ENCODE data around the gene CDH4. TPM values are rescaled to one million over a fixed set of nuclear protein-coding genes. Genes with fewer than 3 reads are reported as not detected.

Gene CDH4
- total RNA-seq, 4 donors from 2014 or later: not detected

DNA sequence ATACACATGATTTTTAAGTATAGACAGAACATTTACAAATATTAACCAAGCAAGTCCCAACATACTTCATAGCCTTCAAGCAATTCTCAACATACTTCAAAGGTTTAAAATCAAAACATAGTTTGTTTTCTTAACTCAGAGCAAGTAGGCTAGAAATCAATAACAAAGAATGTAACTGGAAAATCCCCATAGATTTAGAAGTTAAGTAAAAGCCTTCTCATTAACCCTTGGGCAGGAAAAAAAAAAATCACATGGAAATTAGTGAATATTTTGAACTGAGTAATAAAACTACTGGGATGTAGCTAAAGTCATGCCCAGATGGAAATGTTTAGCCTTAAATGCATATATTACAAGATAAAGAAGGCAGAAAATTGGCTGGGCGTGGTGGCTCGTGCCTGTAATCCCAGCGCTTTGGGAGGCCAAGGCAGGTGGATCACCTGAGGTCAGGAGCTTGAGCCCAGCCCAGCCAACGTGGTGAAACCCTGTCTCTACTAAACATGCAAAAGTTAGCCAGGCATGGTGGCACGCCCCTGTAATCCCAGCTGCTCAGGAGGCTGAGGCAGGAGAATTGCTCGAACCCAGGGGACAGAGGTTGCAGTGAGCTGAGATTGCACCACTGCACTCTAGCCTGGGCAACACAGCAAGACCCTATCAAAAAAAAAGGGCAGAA lies 497.5 kb downstream of the CDH4 start:
- peaks cover 0 to 4% of the 10 kb centered on the region in 2 donors for H3K9me3 ChIP-seq
- intact Hi-C loops (cut with DNase I; ENCODE audit: low total_unique reads) (no loop called here), in situ Hi-C loops (cut with MboI; ENCODE audit: low pct_ligation_motif_present in 1 of 4, low pct_unique_long_range_greater_than_20kb in 1 of 4, low sequenced_read_pairs in 3 of 4) (no loop called here)
- no peaks in the 10 kb centered on the region for H3K27me3 ChIP-seq
- no peak for TF ChIP-seq POLR2AphosphoS5 (IDR thresholded peaks at IDR 0.05)
- TF ChIP-seq POLR2A (IDR thresholded peaks at IDR 0.05): no peak
- no peak for TF ChIP-seq EP300 (IDR thresholded peaks at IDR 0.05; ENCODE audit: low read depth)
- TF ChIP-seq, protein P1, sequence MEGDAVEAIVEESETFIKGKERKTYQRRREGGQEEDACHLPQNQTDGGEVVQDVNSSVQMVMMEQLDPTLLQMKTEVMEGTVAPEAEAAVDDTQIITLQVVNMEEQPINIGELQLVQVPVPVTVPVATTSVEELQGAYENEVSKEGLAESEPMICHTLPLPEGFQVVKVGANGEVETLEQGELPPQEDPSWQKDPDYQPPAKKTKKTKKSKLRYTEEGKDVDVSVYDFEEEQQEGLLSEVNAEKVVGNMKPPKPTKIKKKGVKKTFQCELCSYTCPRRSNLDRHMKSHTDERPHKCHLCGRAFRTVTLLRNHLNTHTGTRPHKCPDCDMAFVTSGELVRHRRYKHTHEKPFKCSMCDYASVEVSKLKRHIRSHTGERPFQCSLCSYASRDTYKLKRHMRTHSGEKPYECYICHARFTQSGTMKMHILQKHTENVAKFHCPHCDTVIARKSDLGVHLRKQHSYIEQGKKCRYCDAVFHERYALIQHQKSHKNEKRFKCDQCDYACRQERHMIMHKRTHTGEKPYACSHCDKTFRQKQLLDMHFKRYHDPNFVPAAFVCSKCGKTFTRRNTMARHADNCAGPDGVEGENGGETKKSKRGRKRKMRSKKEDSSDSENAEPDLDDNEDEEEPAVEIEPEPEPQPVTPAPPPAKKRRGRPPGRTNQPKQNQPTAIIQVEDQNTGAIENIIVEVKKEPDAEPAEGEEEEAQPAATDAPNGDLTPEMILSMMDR (IDR thresholded peaks at IDR 0.05): no peak
- no peak for DNase-seq
- 63 to 73% methylated on average over 5 to 6 of the region's 6 CpGs for WGBS, 2 donors (ENCODE audit: low coverage in 1 of 2)
- H3K27ac ChIP-seq: no peak overlapping the region
- no peaks in the 10 kb centered on the region for H3K36me3 ChIP-seq
- H3K4me3 ChIP-seq: no peak overlapping the region
- no peaks in the 10 kb centered on the region for H3K4me1 ChIP-seq

DNA sequence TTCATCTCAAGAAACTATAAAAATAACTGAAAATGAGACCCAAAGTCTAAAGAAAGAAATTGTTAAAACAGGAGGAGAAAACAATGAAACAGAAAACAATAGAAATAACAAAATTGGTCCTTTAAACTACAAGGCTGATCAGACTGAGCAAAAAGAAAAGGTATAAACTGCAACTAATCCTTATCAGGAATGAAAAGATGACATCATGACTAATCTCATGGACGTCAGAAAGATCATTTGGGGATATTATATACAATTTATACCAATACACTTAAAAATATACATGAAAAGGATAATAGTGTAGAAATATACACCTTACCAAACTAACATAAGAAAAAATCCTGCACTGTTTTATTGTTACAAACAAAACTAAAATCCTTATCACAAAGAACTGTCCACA lies 498.0 kb downstream of the CDH4 start:
- no peaks in the 10 kb centered on the region for H3K27me3 ChIP-seq
- H3K4me1 ChIP-seq: no peaks in the 10 kb centered on the region
- DNase-seq: no peak
- TF ChIP-seq, protein P1 (IDR thresholded peaks at IDR 0.05): no peak
- TF ChIP-seq EP300 (IDR thresholded peaks at IDR 0.05; ENCODE audit: low read depth) (no peak), POLR2A (IDR thresholded peaks at IDR 0.05) (no peak), POLR2AphosphoS5 (IDR thresholded peaks at IDR 0.05) (no peak)
- in situ Hi-C loops (cut with MboI; ENCODE audit: low pct_ligation_motif_present in 1 of 4, low pct_unique_long_range_greater_than_20kb in 1 of 4, low sequenced_read_pairs in 3 of 4) (no loop called here), intact Hi-C loops (cut with DNase I; ENCODE audit: low total_unique reads) (no loop called here)
- no peak overlapping the region for H3K4me3 ChIP-seq
- H3K27ac ChIP-seq: no peak overlapping the region
- 63 to 73% methylated on average over 1 of the region's 1 CpG for WGBS, 2 donors (ENCODE audit: low coverage in 1 of 2)
- peaks cover 0 to 4% of the 10 kb centered on the region in 2 donors for H3K9me3 ChIP-seq
- no peaks in the 10 kb centered on the region for H3K36me3 ChIP-seq

DNA sequence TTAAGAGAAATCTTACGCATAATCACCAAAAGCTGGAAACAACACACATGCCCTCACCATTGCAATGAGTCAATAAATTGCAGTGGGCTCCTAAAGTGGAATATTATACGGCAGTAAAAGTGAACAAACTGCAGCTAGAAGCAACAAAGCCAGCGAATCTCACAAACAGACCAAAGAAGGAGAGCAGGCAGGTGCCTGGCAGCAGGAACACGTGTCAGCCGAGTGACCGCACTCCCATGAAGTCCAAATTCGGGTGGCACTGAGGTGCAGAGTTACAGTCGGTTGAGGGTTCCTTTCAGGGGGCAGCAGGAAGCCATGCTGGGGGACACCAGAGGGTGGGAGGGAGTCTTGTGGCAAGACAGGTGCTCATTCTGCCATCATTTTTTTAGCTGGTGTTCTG lies 500.5 kb downstream of the CDH4 start:
- H3K4me3 ChIP-seq: no peak overlapping the region
- H3K9me3 ChIP-seq: peaks cover 0 to 4% of the 10 kb centered on the region in 2 donors
- intact Hi-C loops (cut with DNase I; ENCODE audit: low total_unique reads) (no loop called here), in situ Hi-C loops (cut with MboI; ENCODE audit: low pct_ligation_motif_present in 1 of 4, low pct_unique_long_range_greater_than_20kb in 1 of 4, low sequenced_read_pairs in 3 of 4) (no loop called here)
- no peaks in the 10 kb centered on the region for H3K36me3 ChIP-seq
- DNase-seq: no peak
- no peaks in the 10 kb centered on the region for H3K4me1 ChIP-seq
- 89 to 94% methylated on average over 8 of the region's 8 CpGs for WGBS, 2 donors (ENCODE audit: low coverage in 1 of 2)
- no peak overlapping the region for H3K27ac ChIP-seq
- no peaks in the 10 kb centered on the region for H3K27me3 ChIP-seq
- TF ChIP-seq, protein P1 (IDR thresholded peaks at IDR 0.05): no peak
- TF ChIP-seq POLR2AphosphoS5 (IDR thresholded peaks at IDR 0.05) (no peak), POLR2A (IDR thresholded peaks at IDR 0.05) (no peak), EP300 (IDR thresholded peaks at IDR 0.05; ENCODE audit: low read depth) (no peak)

DNA sequence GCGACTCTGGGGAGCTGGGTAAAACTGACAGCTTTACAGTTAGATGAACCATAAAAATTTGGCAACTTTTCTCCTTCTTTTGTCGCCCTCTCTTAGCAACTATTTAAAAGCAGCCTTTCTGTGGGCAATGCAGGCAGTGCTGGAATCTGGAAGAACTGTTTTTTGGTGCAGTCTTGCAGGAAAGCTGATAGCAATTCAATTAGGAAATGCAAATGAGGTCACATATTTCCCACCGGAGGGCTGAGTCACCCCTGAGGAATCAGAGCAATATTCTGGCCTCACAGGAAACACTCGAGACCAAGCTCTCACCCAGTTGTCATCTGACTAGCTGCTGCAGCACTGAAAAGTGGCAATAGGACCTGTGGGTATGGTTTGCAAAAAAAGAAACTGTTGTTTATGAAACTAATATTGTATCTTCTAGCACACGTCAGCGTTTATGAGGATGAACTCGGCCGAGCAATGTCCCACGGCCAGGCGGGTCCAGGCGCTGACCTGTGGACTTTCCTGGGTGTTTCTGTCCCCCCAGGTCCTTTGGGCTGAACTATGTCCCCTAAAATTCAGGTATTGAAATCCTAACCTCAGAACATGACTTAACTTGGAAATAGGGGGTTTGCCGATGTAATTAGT lies 501.4 kb downstream of the CDH4 start:
- intact Hi-C loops (cut with DNase I; ENCODE audit: low total_unique reads) (no loop called here), in situ Hi-C loops (cut with MboI; ENCODE audit: low pct_ligation_motif_present in 1 of 4, low pct_unique_long_range_greater_than_20kb in 1 of 4, low sequenced_read_pairs in 3 of 4) (no loop called here)
- DNase-seq: no peak
- peaks cover 0 to 4% of the 10 kb centered on the region in 2 donors for H3K9me3 ChIP-seq
- H3K36me3 ChIP-seq: no peaks in the 10 kb centered on the region
- WGBS, 2 donors (ENCODE audit: low coverage in 1 of 2): 20 to 62% methylated on average over 1 to 12 of the region's 12 CpGs
- no peak overlapping the region for H3K27ac ChIP-seq
- H3K4me3 ChIP-seq: no peak overlapping the region
- no peak for TF ChIP-seq EP300 (IDR thresholded peaks at IDR 0.05; ENCODE audit: low read depth)
- no peak for TF ChIP-seq POLR2A (IDR thresholded peaks at IDR 0.05)
- no peak for TF ChIP-seq POLR2AphosphoS5 (IDR thresholded peaks at IDR 0.05)
- TF ChIP-seq, protein P1 (IDR thresholded peaks at IDR 0.05): no peak
- H3K4me1 ChIP-seq: no peaks in the 10 kb centered on the region
- no peaks in the 10 kb centered on the region for H3K27me3 ChIP-seq
